A204.1 (cell line): ENCODE measurements around the gene KCNQ2.

Source experiments
- FAIRE-seq: peaks from 2 replicates; lab custom pipeline; 2012; peaks lifted over from hg19 to GRCh38; lab: Jason Lieb, UNC

KCNQ2 gene

DNA sequence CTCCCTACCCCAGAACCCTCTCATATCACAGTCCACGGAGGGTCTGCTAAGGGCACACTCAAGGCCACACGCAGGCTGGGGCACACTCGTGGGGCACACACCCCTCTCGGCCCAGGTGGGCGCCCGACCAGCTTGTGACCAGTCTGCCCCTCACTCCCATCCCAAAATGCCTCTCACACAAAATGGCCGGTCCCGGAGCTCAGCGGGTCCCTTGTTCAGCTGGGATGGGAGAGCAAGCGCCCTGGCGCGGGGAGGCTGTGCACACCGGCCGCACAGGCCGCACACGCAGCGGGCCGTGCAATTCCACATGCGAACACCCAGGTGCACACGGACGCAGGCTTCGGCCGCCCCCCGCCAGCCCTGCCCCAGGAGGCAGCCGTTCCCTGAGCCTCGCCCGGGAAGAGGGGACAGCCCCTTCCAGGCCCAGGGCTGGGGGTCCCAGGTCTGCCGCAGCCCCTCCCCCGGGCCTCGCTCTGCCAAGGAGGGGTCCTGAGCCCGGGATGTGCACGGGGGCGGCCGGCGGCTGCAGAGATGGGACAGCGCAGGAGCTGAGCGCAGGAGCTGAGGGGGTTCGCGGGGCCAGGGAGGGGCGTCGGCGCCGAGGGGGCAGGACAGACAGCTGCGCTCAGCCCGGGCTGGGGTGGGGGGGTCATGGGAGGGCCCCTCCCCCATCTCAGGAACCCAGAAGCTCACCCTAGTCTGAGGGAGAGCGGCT lies 1.3 kb downstream of the KCNQ2 start:
- no peak for FAIRE-seq

GRCh38 chr20:63470410-63470809 lies 2.0 kb downstream of the KCNQ2 start:
- no peak for FAIRE-seq

- FAIRE-seq: no peak
Observed at GRCh38 chr20:63469713-63470101, 2.7 kb downstream of the KCNQ2 start.

- no peak for FAIRE-seq
Observed at GRCh38 chr20:63469019-63469712, 3.3 kb downstream of the KCNQ2 start.

DNA sequence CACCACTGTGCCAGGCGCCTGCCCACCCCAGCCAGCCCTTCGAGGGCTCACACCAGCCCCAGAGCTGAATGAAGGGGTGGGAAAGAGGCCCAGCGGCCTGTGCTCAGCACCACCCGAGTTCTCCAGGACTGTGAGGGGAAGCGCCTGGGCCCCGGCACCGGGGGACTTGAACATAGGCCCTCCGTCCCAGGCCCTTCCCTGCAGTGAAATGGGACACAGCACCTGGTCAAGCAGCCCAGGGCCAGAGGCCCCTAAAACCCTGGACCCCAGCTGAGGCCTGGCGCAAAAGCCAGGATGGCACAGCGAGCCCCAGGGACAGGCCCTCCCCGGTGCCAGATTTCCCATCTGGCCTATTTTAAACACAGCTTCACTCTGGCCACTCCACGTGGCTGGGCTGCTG lies 4.0 kb downstream of the KCNQ2 start:
- no peak for FAIRE-seq

DNA sequence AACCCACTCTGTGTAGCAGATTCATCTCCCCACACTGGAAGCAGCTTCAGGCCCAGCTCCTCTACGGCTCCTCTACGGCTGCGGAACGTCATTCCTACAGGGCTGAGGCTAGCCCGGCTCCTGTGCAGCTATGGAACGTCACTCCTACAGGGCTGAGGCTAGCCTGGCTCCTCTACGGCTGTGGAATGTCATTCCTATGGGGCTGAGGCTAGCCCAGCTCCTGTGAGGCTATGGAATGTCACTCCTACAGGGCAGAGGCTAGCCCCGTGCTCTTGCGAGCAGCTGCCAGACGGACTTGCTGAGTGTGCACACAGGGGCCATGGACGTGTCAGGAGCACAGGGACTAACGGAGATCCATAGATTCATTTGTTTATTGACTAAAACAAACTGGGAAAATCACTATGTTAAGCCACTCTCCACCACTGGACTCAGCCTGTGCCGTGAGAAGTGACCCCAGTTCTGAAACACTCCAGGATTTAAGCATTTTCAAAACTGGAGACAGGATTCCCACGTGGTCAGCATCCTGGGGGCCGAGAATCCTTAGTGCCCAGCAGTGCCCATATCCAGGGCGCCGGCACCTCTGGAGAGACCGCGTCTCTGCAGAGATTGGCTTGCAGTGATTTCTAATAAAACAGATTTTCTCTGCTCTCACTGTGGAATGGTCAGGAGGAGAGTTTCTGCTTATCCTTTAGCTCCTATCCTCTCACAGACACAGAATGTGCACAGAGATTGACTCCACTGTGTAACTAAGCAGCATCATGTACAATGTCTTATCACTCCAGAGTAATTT lies 5.0 kb downstream of the KCNQ2 start:
- FAIRE-seq: no peak

GRCh38 chr20:63466861-63467260 lies 5.6 kb downstream of the KCNQ2 start:
- no peak for FAIRE-seq

GRCh38 chr20:63466250-63466825 lies 6.1 kb downstream of the KCNQ2 start:
- no peak for FAIRE-seq

DNA sequence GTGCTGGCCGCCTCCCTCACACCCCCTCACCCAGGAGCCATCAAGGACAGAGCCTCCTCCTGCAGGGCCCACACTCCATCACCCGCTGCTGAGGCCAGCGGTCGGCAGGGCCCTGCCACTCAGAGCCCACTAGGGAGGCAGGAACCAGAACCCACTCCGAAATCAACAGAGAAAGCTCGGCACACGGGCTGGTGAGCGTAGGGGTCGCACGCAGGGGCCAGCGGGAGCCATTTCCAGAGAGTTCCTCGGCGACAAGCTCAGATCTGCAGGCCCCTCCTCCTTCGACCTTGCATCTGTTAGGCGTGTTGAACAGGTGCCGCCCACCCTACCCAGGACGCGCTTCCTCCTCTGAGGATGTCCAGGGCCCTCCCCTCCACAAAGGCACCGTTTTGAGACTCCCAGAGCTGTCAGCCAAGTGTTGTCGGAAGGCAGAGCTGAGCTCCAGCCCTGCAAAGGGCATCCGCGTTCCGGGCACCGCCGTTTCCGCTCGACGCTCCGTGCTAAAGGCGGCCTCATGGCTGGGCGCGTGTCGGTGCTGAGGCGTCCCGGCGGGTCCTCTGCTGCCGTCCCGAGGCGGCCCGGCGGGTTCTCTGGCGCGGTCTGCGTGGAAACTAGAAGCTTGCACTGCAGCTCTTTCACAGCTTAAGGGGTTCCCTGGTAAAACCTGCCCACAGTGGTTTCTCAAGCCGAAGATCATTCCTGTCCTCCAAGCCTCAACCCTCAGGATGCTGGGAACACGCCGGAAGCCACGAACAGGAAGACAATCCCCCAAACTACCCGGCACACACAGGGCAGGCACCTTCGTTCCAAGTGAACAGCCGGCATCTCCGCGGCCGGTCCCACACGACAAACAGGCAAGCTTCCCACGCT lies 6.8 kb downstream of the KCNQ2 start:
- no peak for FAIRE-seq

GRCh38 chr20:63464289-63464635 lies 8.2 kb downstream of the KCNQ2 start:
- FAIRE-seq: no peak

- FAIRE-seq: no peak
Observed at GRCh38 chr20:63463400-63464288, 8.8 kb downstream of the KCNQ2 start.

GRCh38 chr20:63462244-63462643 lies 10.2 kb downstream of the KCNQ2 start:
- FAIRE-seq: no peak

- no peak for FAIRE-seq
Observed at GRCh38 chr20:63461104-63461763, 11.2 kb downstream of the KCNQ2 start.

DNA sequence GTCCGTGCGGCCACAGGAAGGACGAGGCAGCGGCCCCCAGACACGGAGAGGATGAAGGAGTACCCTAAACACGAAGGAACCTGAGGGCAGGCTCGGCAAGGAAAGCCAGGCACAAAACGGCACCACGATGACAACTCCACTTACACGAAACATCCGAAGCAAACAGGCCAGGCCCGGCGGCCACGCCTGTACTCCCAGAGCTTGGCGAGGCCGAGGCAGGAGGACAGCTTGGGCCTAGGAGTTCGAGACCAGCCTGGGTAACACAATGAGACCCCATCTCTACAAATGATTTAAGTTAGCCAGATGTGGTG lies 13.4 kb downstream of the KCNQ2 start:
- FAIRE-seq: no peak

DNA sequence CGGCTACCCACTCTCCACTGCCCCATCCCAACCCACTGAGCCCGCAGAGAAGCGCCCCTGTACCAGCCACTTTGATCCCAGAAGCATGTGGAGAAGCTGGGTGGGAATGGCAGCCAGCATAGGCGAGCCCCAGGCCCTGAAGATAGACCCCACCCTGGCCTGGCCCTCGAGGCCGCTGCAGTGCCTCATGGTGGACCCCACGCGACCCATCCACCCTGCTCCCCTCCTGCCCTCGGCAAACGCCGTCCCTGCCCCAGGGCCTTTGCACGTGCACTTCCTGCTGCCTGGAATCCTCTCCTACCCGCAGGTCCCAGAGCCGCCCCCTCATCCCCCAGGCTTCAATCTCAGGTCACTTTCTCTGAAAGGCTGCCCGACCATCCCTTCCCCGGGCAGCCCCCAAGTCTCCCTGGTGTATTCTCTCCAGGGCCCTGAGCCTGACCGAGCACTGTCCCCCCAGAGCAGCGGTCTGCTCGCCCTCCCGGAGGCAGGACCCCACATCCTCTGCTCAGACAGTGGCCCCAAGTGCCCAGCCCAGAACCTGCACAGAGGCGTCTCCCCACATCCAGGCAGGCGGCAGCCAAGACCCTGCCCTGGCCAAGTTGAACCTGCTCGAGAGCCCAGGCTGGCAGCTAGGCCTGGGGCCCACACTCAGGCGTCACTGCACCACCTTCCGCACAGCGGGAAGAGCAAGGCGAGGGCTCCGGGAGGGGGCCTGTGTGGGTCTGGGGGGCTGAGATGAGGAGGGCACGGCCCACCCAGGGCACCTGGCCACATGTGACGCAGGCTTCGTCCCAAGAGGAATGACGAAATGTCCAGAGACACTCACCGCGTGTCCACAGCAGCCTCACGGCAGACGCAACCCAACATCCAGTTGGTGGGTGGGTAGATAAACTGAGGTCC lies 14.0 kb downstream of the KCNQ2 start:
- no peak for FAIRE-seq

DNA sequence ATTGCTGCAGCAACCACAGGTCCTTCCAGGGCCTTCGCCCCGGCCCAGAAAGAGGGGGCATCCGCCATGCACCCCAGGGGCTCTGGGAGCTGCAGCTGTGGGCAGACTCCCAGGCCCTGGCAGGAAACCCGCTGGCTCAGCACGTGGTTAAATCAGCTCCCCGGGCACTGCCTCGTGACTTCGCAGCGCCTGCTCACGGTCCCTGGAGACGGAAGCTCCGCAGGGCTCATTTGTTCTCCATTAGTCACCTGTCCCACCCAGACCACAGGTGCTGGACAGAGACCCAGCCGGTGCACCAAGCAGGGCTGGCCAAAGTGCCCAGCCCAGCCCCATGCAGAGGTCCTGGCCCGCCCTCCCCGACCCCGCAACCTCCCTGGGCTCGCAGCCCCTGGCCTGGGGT lies 14.7 kb downstream of the KCNQ2 start:
- no peak for FAIRE-seq

DNA sequence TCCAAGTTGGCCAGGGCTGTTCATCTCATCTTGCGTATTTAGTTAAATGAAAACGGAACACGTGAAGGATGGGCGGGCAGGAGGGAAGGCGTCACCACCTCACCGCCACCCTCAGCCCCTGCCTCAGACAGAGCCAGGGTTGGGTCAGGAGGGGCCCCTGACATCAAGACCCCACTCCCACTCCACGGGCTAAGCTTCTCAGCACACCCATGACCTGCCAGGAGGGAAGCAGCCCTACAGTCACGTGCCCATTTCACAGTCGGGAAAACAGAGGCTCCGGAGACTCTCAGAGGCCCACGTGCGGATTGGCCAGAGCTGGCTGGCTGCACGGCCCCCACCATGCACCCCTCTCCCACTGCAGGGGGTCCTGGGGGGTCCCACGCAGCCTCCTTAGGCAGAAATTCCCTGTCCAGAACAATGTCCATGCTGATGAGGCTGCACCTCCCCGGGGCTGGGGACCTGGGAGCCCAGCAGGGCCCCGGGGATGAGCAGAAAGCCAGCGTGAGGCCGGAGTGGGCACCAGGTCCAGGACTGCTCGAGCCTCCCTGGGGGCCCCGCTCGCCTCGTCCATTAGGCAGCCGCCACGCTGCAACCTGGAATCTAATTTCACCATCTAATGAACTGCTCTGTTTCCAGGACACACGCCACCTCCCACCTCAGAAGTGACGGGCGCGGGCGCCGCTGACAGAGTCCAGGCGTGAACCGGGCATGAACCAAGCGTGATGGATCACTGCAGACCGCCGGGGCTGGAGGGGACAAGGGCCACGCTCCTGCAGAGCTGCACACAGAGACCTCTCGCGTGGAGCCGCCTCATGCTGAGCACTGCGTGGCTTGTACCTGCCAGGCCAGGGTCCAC lies 15.8 kb downstream of the KCNQ2 start:
- no peak for FAIRE-seq

DNA sequence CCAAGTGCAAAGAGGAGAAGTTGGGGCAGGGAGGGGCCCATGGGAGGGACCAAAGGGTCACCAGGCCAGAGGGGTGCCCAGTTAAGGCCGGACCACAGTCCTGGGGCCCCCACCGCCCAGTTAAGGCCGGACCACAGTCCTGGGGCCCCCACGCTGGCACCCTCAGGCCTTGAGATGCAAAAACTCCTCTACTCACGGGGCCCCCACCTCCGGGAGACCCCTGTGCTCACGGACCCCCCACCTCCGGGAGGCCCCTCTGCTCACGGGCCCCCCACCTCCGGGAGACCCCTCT lies 16.9 kb downstream of the KCNQ2 start:
- no peak for FAIRE-seq
